Fibroblast of mammary gland (primary cell): ENCODE measurements around the gene GOLGA6L7.
"Not testable (repeated sequence)": the region's sequence is repeated elsewhere in the genome, so short reads cannot be mapped to it uniquely, and the experiment has no call there.

Experiments
- DNase-seq: peaks from one replicate; pipeline ENCODE4 v3.0.0-alpha.2; 2010; ENCODE audit warnings: low read depth
- H3K4me3 ChIP-seq: 2 replicates; pipeline ENCODE4 v1.5.1; 2011; ENCODE audit warnings: low read depth, mild to moderate bottlenecking, low read length, moderate library complexity; ENCODE audit not compliant: control insufficient read depth
- CTCF ChIP-seq: conservative IDR thresholded peaks from 2 replicates; pipeline ENCODE4 v1.5.1; 2011; ENCODE audit warnings: low read depth, low read length, inconsistent platforms; ENCODE audit not compliant: control insufficient read depth, insufficient read depth

Gene GOLGA6L7

GRCh38 chr15:28875461-28876000, 27.1 kb upstream of the GOLGA6L7 start:
- no peak for TF ChIP-seq CTCF
- no peak overlapping the region for H3K4me3 ChIP-seq
- no peak for DNase-seq

- TF ChIP-seq CTCF = no peak
- DNase-seq = no peak
- no peak overlapping the region for H3K4me3 ChIP-seq
These were observed 25.2 kb upstream of the GOLGA6L7 start for GRCh38 chr15:28873585-28874190.

GRCh38 chr15:28873006-28873405, 24.6 kb upstream of the GOLGA6L7 start:
- no peak for TF ChIP-seq CTCF
- no peak for DNase-seq
- no peak overlapping the region for H3K4me3 ChIP-seq

- no peak for DNase-seq
- TF ChIP-seq CTCF = no peak
- no peak overlapping the region for H3K4me3 ChIP-seq
These were observed 22.7 kb upstream of the GOLGA6L7 start for GRCh38 chr15:28871168-28871567.

GRCh38 chr15:28868744-28869345, 20.4 kb upstream of the GOLGA6L7 start:
- no peak for TF ChIP-seq CTCF
- no peak overlapping the region for H3K4me3 ChIP-seq
- no peak for DNase-seq

- not testable (repeated sequence) for H3K4me3 ChIP-seq, DNase-seq
These were observed 13.3 kb upstream of the GOLGA6L7 start for GRCh38 chr15:28861589-28862293.

GRCh38 chr15:28861031-28861534, 12.6 kb upstream of the GOLGA6L7 start:
- H3K4me3 ChIP-seq = no peak overlapping the region
- no peak for TF ChIP-seq CTCF
- peak; percentile 72 for DNase-seq

- DNase-seq, H3K4me3 ChIP-seq: not testable (repeated sequence)
These were observed 6.1 kb upstream of the GOLGA6L7 start for GRCh38 chr15:28854578-28854977.

- not testable (repeated sequence) for DNase-seq, H3K4me3 ChIP-seq
These were observed 5.2 kb upstream of the GOLGA6L7 start for GRCh38 chr15:28853654-28854053.

GRCh38 chr15:28849766-28850165, 1.3 kb upstream of the GOLGA6L7 start:
- not testable (repeated sequence) for DNase-seq, H3K4me3 ChIP-seq
